Kidney (tissue), 14 donors: ENCODE measurements around the gene ABCA8. TPM values are rescaled to one million over a fixed set of nuclear protein-coding genes. Genes with fewer than 3 reads are reported as not detected.

Source experiments
- DNase-seq, 5 donors: peaks; one replicate each; pipeline ENCODE4 v3.0.0-alpha.2; 2013 to 2020
- FAIRE-seq: peaks from 2 replicates; lab custom pipeline; 2012; peaks lifted over from hg19 to GRCh38; lab: Jason Lieb, UNC
- H3K27ac ChIP-seq, 2 donors: one replicate each; pipeline ENCODE4 v1.7.0; 2013; ENCODE audit warnings: low read depth in 2 of 2, low read length in 2 of 2, inconsistent platforms in 1 of 2
- H3K27me3 ChIP-seq: one replicate; pipeline ENCODE4 v1.7.1; 2013; ENCODE audit warnings: low read length, inconsistent platforms; ENCODE audit not compliant: control insufficient read depth, insufficient read depth
- H3K36me3 ChIP-seq, 3 donors: one replicate each; pipeline versions ENCODE4 v1.7.0 to v1.7.1; 2013; ENCODE audit warnings: low read length in 3 of 3, control low read depth in 1 of 3, inconsistent platforms in 1 of 3; ENCODE audit not compliant: insufficient read depth in 3 of 3, control insufficient read depth in 2 of 3
- H3K4me1 ChIP-seq, 3 donors: one replicate each; pipeline versions ENCODE4 v1.7.0 to v1.7.1; 2013; ENCODE audit warnings: low read length in 3 of 3, inconsistent platforms in 1 of 3, low read depth in 1 of 3; ENCODE audit not compliant: control insufficient read depth in 2 of 3, insufficient read depth in 2 of 3
- H3K4me3 ChIP-seq, 3 donors: one replicate each; pipeline versions ENCODE4 v1.7.0 to v1.8.1; 2013; ENCODE audit warnings: low read length in 3 of 3, control low read depth in 1 of 3, inconsistent platforms in 1 of 3
- H3K9ac ChIP-seq, 3 donors: one replicate each; pipeline versions ENCODE4 v1.7.0 to v1.7.1; 2013; ENCODE audit warnings: low read length in 3 of 3, control low read depth in 1 of 3, inconsistent platforms in 1 of 3
- H3K9me3 ChIP-seq, 3 donors: one replicate each; pipeline versions ENCODE4 v1.7.0 to v1.7.1; 2013; ENCODE audit warnings: low read length in 3 of 3, control low read depth in 1 of 3, inconsistent platforms in 1 of 3; ENCODE audit not compliant: control insufficient read depth in 2 of 3, insufficient read depth in 1 of 3
- CTCF ChIP-seq: IDR thresholded peaks from 3 replicates; pipeline ENCODE4 v1.5.1; 2012; ENCODE audit warnings: mild to moderate bottlenecking, moderate library complexity, borderline replicate concordance; ENCODE audit not compliant: insufficient read depth; ENCODE audit errors: extremely low read depth
- intact Hi-C: fragments of 100-400 bp; cut with DNase I; formaldehyde crosslinking; loops from one replicate; pipeline ENCODE4 v1.11.1; 2022
- polyA plus RNA-seq: library from polyadenylated mRNA; stranded (reverse); fragments of 350-450 nt; fragmentation: Illumina TruSeq; extraction: RNeasy Lipid Tissue Mini Kit (QIAGEN cat#74804); gene quantifications from one replicate; pipeline ENCODE4 v1.2.3, GENCODE V29; 2014; ENCODE audit warnings: low read depth, low replicate concordance; ENCODE audit not compliant: insufficient read depth
- total RNA-seq: library from RNA; stranded (reverse); fragmentation: NEBNext Ultra II Directional; extraction: Animal tissue kit (Norgen Biotek cat#: 25700); gene quantifications from one replicate; pipeline ENCODE4 v1.2.1, GENCODE V29; 2021
- donor health status: control.
- donor health status: control.
- donor health status: control.
- donor health status: control.
- donor health status: control.
- donor health status: DM: yes; HTN: yes; CAD: no.
- donor health status: Normal renal cell carcinoma (clear cell type).

The ABCA8 gene
- total and polyA plus RNA-seq, 2 donors from 2014 or later: 3.7 to 9.4 TPM

- H3K27ac ChIP-seq: no peak overlapping the region
- H3K27me3 ChIP-seq: no peaks in the 10 kb centered on the region
- no peaks in the 10 kb centered on the region for H3K36me3 ChIP-seq
- H3K9ac ChIP-seq: no peak overlapping the region
- DNase-seq (peak in 3 of 5 donors; percentile 11 to 82 (median 63)), FAIRE-seq (no peak)
- peaks cover 0 to under 1% (median 0%) of the 10 kb centered on the region in 3 donors for H3K9me3 ChIP-seq
- peaks cover 0 to 6% (median 0%) of the 10 kb centered on the region in 3 donors for H3K4me1 ChIP-seq
- H3K4me3 ChIP-seq: no peak overlapping the region
- no peak for TF ChIP-seq CTCF
- intact Hi-C loops: no loop called here
Measured at GRCh38 chr17:68909066-68909465, 46.1 kb downstream of the ABCA8 start.

GRCh38 chr17:68908045-68908444, 47.1 kb downstream of the ABCA8 start:
- DNase-seq: no peak
- no peak overlapping the region for H3K4me3 ChIP-seq
- TF ChIP-seq CTCF: no peak
- intact Hi-C loops: no loop called here
- no peak overlapping the region for H3K9ac ChIP-seq
- FAIRE-seq: no peak
- no peaks in the 10 kb centered on the region for H3K9me3 ChIP-seq
- no peaks in the 10 kb centered on the region for H3K27me3 ChIP-seq
- peaks cover 0 to 6% (median 0%) of the 10 kb centered on the region in 3 donors for H3K4me1 ChIP-seq
- H3K36me3 ChIP-seq: no peaks in the 10 kb centered on the region
- H3K27ac ChIP-seq: peak overlapping the region in 1 of 2 donors; percentile 44

DNA sequence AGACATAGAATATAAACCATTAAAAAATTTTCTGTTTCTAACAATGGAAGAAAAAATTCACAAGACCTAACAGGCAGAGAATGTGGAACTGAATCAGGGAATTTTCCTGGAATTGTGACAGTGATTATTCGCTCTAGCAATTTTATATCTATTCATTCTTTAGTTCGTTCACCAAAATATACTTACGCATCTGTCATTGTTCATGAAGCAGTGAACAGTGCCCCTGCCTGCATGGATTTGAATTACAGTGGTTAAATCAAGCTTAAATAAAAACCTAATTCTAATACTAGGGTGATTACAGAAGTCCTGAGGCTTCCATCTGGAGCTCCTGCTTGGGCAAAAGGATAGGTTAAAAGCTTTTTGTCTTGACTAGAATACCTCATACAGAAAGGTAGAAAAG, 48.6 kb downstream of the ABCA8 start:
- no peaks in the 10 kb centered on the region for H3K27me3 ChIP-seq
- no peaks in the 10 kb centered on the region for H3K9me3 ChIP-seq
- intact Hi-C loops: no loop called here
- no peak overlapping the region for H3K27ac ChIP-seq
- no peak overlapping the region for H3K9ac ChIP-seq
- TF ChIP-seq CTCF: peak; percentile 39
- H3K4me1 ChIP-seq: peaks cover 0 to 6% (median 0%) of the 10 kb centered on the region in 3 donors
- H3K36me3 ChIP-seq: no peaks in the 10 kb centered on the region
- no peak for FAIRE-seq
- no peak overlapping the region for H3K4me3 ChIP-seq
- peak in 2 of 5 donors; percentile 8 to 13 for DNase-seq

DNA sequence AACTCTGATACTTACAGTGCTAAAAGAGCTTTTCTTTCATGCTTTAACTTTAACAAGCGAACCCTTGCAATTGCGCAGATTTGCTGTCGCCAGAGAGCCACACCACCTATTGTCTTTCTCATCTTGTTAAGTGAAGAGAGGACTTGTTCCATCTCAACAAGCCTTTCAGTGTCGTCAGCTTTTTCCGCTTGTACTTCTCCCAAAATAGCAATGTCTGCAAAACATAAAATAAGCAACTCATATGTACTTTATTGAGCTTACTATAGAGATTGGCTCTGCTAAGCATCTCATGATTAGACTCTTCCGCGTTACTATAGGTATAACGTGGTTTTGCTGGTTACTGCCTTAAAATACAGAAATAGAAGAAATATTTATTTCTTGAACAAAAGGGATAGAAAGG, 51.9 kb downstream of the ABCA8 start:
- Histone ChIP-seq H3K4me3 (no peak overlapping the region), H3K4me1 (no peaks in the 10 kb centered on the region), H3K9ac (no peak overlapping the region), H3K27ac (no peak overlapping the region), H3K27me3 (no peaks in the 10 kb centered on the region), H3K9me3 (no peaks in the 10 kb centered on the region), H3K36me3 (no peaks in the 10 kb centered on the region)
- no peak for TF ChIP-seq CTCF
- FAIRE-seq: no peak
- DNase-seq: no peak
- intact Hi-C loops: no loop called here
